ENCODE data around the gene PSMB8. TPM values are rescaled to one million over a fixed set of nuclear protein-coding genes. Genes with fewer than 3 reads are reported as not detected.

Gene PSMB8
- total and polyA plus RNA-seq, 3 donors from 2014 or later, result 4.6 to 35.7 (median 11.2) TPM

GRCh38 chr6:32819729-32820128 lies 24.1 kb downstream of the PSMB8 start:
- H3K27me3 ChIP-seq, result no peaks in the 10 kb centered on the region
- no peak for TF ChIP-seq POLR2A (IDR thresholded peaks at IDR 0.05)
- TF ChIP-seq CTCF (IDR thresholded peaks at IDR 0.05), result no peak
- no peaks in the 10 kb centered on the region for H3K9me3 ChIP-seq
- peaks cover 7% of the 10 kb centered on the region for H3K4me1 ChIP-seq
- intact Hi-C loops (cut with DNase I; ENCODE audit: low total_unique reads), result no loop called here
- no peaks in the 10 kb centered on the region for H3K36me3 ChIP-seq (ENCODE audit: low read depth, missing control alignments)
- 63 to 70% methylated on average over 2 to 3 of the region's 3 CpGs for WGBS, 2 donors
- no peak overlapping the region for H3K4me3 ChIP-seq
- no peak overlapping the region for H3K27ac ChIP-seq
- no peak for DNase-seq

- Histone ChIP-seq H3K4me3 (no peak overlapping the region), H3K9me3 (no peaks in the 10 kb centered on the region), H3K27me3 (no peaks in the 10 kb centered on the region), H3K27ac (no peak overlapping the region), H3K36me3 (ENCODE audit: low read depth, missing control alignments) (no peaks in the 10 kb centered on the region), H3K4me1 (peaks cover 7% of the 10 kb centered on the region)
- DNase-seq, result no peak
- TF ChIP-seq CTCF (IDR thresholded peaks at IDR 0.05), result no peak
- TF ChIP-seq POLR2A (IDR thresholded peaks at IDR 0.05), result no peak
- 42 to 44% methylated on average over 2 of the region's 2 CpGs for WGBS, 2 donors
- intact Hi-C loops (cut with DNase I; ENCODE audit: low total_unique reads), result no loop called here
Measured at GRCh38 chr6:32818867-32819266, 25.0 kb downstream of the PSMB8 start.

GRCh38 chr6:32816746-32817204 lies 27.1 kb downstream of the PSMB8 start, which contains the start of gene HLA-DOB:
Gene HLA-DOB, minus strand, starts transcription at chr6:32817002. Its CDS starts 51 bp downstream, at chr6:32816951.
- H3K9me3 ChIP-seq, result no peaks in the 10 kb centered on the region
- H3K4me3 ChIP-seq, result no peak within 1 kb of the TSS
- intact Hi-C loops (cut with DNase I; ENCODE audit: low total_unique reads), result no loop called here
- H3K27ac ChIP-seq, result no peak within 1 kb of the TSS
- no peak for DNase-seq
- H3K4me1 ChIP-seq, result peaks cover 7% of the 10 kb centered on the region
- no peaks in the 10 kb centered on the region for H3K36me3 ChIP-seq (ENCODE audit: low read depth, missing control alignments)
- H3K27me3 ChIP-seq, result no peaks in the 10 kb centered on the region
- TF ChIP-seq CTCF (IDR thresholded peaks at IDR 0.05), result no peak
- TF ChIP-seq POLR2A (IDR thresholded peaks at IDR 0.05), result no peak
- WGBS, 2 donors, result 54 to 67% methylated on average over 3 of the region's 3 CpGs

- 79 to 83% methylated on average over 2 of the region's 2 CpGs for WGBS, 2 donors
- Histone ChIP-seq H3K36me3 (ENCODE audit: low read depth, missing control alignments) (no peaks in the 10 kb centered on the region), H3K4me1 (peaks cover 7% of the 10 kb centered on the region), H3K4me3 (no peak overlapping the region), H3K27ac (no peak overlapping the region), H3K9me3 (no peaks in the 10 kb centered on the region), H3K27me3 (no peaks in the 10 kb centered on the region)
- no peak for DNase-seq
- intact Hi-C loops (cut with DNase I; ENCODE audit: low total_unique reads), result no loop called here
- no peak for TF ChIP-seq POLR2A (IDR thresholded peaks at IDR 0.05)
- TF ChIP-seq CTCF (IDR thresholded peaks at IDR 0.05), result no peak
Measured at GRCh38 chr6:32815996-32816395, 27.9 kb downstream of the PSMB8 start.

- no peak for TF ChIP-seq POLR2A (IDR thresholded peaks at IDR 0.05)
- Histone ChIP-seq H3K9me3 (no peaks in the 10 kb centered on the region), H3K4me1 (peaks cover 7% of the 10 kb centered on the region), H3K36me3 (ENCODE audit: low read depth, missing control alignments) (no peaks in the 10 kb centered on the region), H3K27ac (no peak overlapping the region), H3K27me3 (no peaks in the 10 kb centered on the region), H3K4me3 (no peak overlapping the region)
- DNase-seq, result no peak
- WGBS, 2 donors, result 75 to 83% methylated on average over 5 of the region's 5 CpGs
- intact Hi-C loops (cut with DNase I; ENCODE audit: low total_unique reads), result no loop called here
Measured at GRCh38 chr6:32815115-32815514, 28.7 kb downstream of the PSMB8 start.

All from testis (tissue), 3 donors.